ENCODE data around the gene TBC1D16. TPM values are rescaled to one million over a fixed set of nuclear protein-coding genes. Genes with fewer than 3 reads are reported as not detected.

TBC1D16 gene
- total and polyA plus RNA-seq, 4 donors, result 7.3 to 48.5 (median 16.5) TPM

- DNase-seq (peak; percentile 88 to 95 (median 92)), ATAC-seq (ENCODE audit: insufficient read depth, low FRiP score) (peak; percentile 73)
- no peak overlapping the region for H3K4me3 ChIP-seq
- WGBS, 2 donors, result 44 to 54% methylated on average over 9 of the region's 9 CpGs
- peaks cover 0 to 32% (median 24%) of the 10 kb centered on the region in 5 donors for H3K4me1 ChIP-seq (ENCODE audit: control insufficient read depth in 5 of 5, insufficient read depth in 5 of 5, low read length in 5 of 5)
- TF ChIP-seq CTCF (IDR thresholded peaks at IDR 0.05; ENCODE audit: control extremely low read depth, extremely low read depth), result no peak
- peaks cover 0 to 4% (median 1%) of the 10 kb centered on the region in 4 donors for H3K36me3 ChIP-seq (ENCODE audit: control insufficient read depth in 4 of 4, insufficient read depth in 4 of 4, low read length in 4 of 4)
- peak overlapping the region; percentile 38 to 49 for H3K27ac ChIP-seq (ENCODE audit: low read depth in 1 of 2, low read length in 1 of 2)
- no peak overlapping the region for H3K9ac ChIP-seq (ENCODE audit: insufficient read depth in 1 of 2, low read length in 2 of 2)
- no peaks in the 10 kb centered on the region for H3K9me3 ChIP-seq (ENCODE audit: control insufficient read depth in 4 of 4, insufficient read depth in 3 of 4, low read length in 3 of 4)
- H3K27me3 ChIP-seq (ENCODE audit: control insufficient read depth in 3 of 3, insufficient read depth in 3 of 3, low read length in 2 of 3), result peaks cover 0 to 3% (median 0%) of the 10 kb centered on the region in 3 donors
These were observed 6.3 kb downstream of the TBC1D16 start for GRCh38 chr17:80029258-80029974.

GRCh38 chr17:80028030-80028429 lies 7.6 kb downstream of the TBC1D16 start:
- Histone ChIP-seq H3K36me3 (ENCODE audit: control insufficient read depth in 4 of 4, insufficient read depth in 4 of 4, low read length in 4 of 4) (peaks cover 0 to 4% (median 1%) of the 10 kb centered on the region in 4 donors), H3K27me3 (ENCODE audit: control insufficient read depth in 3 of 3, insufficient read depth in 3 of 3, low read length in 2 of 3) (peaks cover 0 to 4% (median 0%) of the 10 kb centered on the region in 3 donors), H3K9ac (ENCODE audit: insufficient read depth in 1 of 2, low read length in 2 of 2) (no peak overlapping the region), H3K4me3 (no peak overlapping the region), H3K9me3 (ENCODE audit: control insufficient read depth in 4 of 4, insufficient read depth in 3 of 4, low read length in 3 of 4) (no peaks in the 10 kb centered on the region), H3K4me1 (ENCODE audit: control insufficient read depth in 5 of 5, insufficient read depth in 5 of 5, low read length in 5 of 5) (peaks cover 0 to 32% (median 26%) of the 10 kb centered on the region in 5 donors), H3K27ac (ENCODE audit: low read depth in 1 of 2, low read length in 1 of 2) (no peak overlapping the region)
- TF ChIP-seq CTCF (IDR thresholded peaks at IDR 0.05; ENCODE audit: control extremely low read depth, extremely low read depth), result no peak
- 75 to 83% methylated on average over 10 of the region's 10 CpGs for WGBS, 2 donors
- DNase-seq, result no peak
- no peak for ATAC-seq (ENCODE audit: insufficient read depth, low FRiP score)

GRCh38 chr17:80027043-80027435 lies 8.6 kb downstream of the TBC1D16 start:
- Histone ChIP-seq H3K4me1 (ENCODE audit: control insufficient read depth in 5 of 5, insufficient read depth in 5 of 5, low read length in 5 of 5) (peaks cover 0 to 32% (median 26%) of the 10 kb centered on the region in 5 donors), H3K36me3 (ENCODE audit: control insufficient read depth in 4 of 4, insufficient read depth in 4 of 4, low read length in 4 of 4) (peaks cover 0 to 4% (median 1%) of the 10 kb centered on the region in 4 donors), H3K27ac (ENCODE audit: low read depth in 1 of 2, low read length in 1 of 2) (no peak overlapping the region), H3K4me3 (no peak overlapping the region), H3K9ac (ENCODE audit: insufficient read depth in 1 of 2, low read length in 2 of 2) (no peak overlapping the region), H3K9me3 (ENCODE audit: control insufficient read depth in 4 of 4, insufficient read depth in 3 of 4, low read length in 3 of 4) (no peaks in the 10 kb centered on the region), H3K27me3 (ENCODE audit: control insufficient read depth in 3 of 3, insufficient read depth in 3 of 3, low read length in 2 of 3) (peaks cover 0 to 4% (median 0%) of the 10 kb centered on the region in 3 donors)
- DNase-seq (no peak), ATAC-seq (ENCODE audit: insufficient read depth, low FRiP score) (no peak)
- TF ChIP-seq CTCF (IDR thresholded peaks at IDR 0.05; ENCODE audit: control extremely low read depth, extremely low read depth), result no peak
- 96 to 97% methylated on average over 8 of the region's 8 CpGs for WGBS, 2 donors

Data from lung (tissue), 12 donors.